ENCODE data around the gene CTIF. TPM values are rescaled to one million over a fixed set of nuclear protein-coding genes. Genes with fewer than 3 reads are reported as not detected.
"Not testable (repeated sequence)": the region's sequence is repeated elsewhere in the genome, so short reads cannot be mapped to it uniquely, and the experiment has no call there.

Gene CTIF
- total RNA-seq, 2 donors from 2014 or later, result 14.8 to 18.5 TPM

DNA sequence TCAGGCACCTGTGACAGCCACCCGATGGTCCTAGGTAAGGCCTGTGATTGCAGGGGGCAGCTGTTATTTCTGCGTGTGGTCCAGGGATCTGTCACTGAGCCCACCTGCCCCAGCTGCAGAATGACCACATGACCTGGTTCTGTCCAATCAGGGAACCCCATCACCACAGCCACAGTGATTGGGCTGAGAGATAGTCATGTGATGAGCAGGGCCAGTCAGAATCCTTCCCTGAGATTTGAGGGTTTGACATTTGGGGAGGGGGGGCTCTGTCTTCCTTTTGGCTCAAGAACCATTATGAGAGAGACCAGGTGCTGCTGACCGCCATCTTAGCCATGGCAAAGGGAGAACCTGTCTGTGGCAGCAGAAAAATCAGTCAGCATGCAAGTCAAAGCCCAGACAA, 264.7 kb downstream of the CTIF start:
- intact Hi-C loops (cut with DNase I, micrococcal nuclease), result no loop called here
- no peak for ATAC-seq

DNA sequence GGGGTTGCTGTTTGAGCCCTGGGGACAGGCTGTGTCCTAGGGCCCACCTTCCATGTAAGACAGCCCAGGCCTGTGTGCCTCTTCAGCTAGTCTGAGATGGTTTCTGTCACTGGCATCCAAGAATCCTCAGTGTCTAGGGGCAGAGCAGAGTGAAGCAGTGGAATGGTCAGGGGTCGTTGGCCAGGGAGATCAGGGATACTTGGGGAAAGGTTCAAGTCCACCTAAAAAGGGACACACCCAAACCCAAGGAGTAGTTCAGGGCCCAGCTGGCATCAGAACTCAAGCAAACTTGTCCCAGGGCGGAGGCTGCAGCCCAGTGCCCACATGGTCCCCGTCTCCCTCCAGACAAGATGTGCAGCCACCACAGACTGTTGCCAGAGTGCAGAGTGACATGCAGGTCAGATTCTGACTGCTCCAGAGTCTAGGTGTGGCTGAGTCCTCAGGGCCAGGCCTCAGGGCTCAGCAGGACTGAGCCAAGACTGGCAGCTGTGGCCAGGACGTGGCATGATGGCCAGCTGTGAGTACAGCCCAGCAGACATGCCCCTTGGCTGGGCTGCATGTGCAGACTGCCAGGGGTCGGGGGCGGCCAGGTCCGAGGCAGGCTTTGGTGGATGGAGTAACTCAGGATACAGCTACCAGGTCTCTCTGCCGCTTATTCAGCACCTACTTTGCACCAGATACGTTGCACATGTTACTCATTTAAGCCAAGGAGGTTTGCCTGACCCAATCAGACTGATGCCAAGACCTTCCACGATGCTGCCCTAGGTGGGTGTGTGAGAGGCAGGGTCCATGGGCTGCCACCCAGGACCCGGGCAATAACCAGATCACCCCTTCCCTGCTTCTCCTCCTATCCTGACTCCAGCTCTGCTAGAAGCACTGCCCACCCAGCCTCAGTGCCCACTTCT, 265.4 kb downstream of the CTIF start:
- ATAC-seq (no peak), DNase-seq (peak; percentile 3 to 13)
- intact Hi-C loops (cut with DNase I, micrococcal nuclease), result no loop called here

More for the DNA sequence above, 264.7 kb downstream of the CTIF start:
- peak; percentile 2 to 19 for DNase-seq

DNA sequence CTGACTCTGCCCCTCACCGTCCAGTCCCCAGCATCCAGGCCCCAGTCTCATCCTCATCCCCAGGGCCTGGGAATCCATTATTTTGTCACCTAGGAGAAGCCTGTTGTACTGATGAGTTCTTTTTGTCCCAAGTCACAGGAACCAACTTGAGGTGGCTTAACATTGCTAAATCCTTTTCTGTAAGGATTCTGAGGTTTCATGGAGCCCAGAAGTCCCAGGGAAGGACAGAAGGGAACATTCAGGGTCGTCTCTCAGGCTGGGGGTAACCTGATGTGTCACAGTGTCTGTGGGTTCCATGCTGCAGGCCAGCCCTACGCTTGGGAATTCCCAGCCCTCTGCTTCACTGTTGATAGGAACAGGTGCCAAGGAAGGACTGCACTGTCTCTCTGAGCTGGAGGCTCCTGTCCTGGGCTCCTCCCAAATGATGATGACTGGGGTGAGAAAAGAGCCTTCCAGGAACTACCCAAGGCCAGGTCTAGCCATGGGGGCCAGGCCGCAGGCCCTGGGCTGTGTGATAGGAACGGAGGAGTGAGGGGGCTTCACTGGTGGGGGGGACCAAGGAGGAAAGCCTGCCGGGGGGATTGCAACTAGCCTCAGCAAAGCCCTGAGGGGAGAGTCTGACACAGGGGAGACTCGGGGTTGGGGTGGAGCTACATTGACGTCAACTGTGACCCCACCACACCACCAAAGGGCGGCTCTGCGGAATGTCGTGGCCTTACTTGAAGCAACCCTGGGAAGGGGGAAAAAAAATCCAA, 266.2 kb downstream of the CTIF start:
- DNase-seq, result peak; percentile 2 to 21
- ATAC-seq, result no peak
- intact Hi-C loops (cut with DNase I, micrococcal nuclease), result no loop called here

DNA sequence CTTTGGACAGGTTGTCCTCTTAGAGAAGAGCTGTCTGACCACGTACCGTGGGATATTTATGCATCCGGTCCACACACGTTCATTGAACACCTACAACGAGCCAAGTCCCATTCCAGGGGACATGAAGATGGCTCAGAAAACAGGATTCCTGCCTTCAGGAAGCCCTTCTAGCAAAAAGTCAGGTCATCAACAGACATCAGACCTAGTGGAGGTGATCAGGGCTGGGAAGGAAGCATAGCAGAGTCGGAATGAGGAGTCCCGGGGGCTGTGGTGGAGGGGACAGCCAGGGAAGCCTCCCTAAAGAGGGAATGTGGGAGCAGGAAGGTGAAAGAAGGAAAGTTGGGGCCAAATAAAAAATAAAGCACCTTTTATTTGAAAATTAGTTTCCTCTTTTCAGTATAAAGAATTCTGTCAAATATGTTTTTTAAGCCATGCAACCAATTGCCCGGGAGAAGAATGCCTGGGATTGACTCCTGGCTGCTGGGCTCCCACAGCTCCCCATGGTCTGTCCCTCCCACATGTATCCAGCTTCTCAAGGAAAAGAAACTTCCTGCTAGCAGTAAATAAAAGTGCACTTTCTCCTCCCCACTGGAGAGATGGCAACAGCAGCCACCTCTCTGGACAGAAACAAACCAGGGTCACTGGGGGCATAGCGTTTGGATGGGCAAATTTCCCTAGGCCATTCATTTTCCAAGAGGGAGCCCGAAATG, 267.1 kb downstream of the CTIF start:
- intact Hi-C loops (cut with DNase I, micrococcal nuclease), result no loop called here
- DNase-seq, result peak; percentile 2 to 6
- ATAC-seq, result no peak

DNA sequence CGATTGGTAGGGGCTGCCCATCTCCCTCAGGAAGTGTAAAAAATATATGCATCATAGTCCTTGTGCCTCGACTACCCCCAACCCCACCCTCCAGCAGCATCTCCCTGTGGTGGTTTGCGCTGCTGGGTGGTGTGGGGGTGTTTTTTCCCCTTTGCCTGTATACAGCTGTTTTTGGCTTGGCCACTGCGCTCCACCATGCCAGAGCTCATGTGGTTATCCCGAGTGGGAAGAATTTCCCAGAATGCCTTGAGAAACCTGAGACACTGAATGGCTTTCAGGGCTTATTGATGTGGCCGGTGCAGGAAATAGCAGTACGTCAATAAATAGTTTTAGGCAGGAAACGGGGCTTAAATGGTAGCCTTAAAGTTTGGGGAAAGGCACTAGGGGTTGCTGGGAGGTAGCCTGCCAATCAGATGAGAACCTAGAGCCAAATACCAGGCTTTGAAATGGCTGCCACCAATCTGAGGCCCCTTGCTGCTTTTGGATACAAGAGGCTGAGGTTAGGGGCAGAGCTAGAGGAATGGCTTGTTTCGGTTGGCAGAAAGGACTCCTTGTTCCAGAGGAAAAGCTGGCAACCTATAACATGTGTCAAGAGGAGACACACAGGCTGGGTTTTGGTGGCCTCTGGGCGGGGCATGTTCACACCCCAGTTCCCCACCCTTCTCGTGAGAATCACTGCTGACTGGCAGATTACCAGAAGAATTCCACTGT, 267.9 kb downstream of the CTIF start:
- intact Hi-C loops (cut with DNase I, micrococcal nuclease), result no loop called here
- DNase-seq (peak; percentile 16 to 31), ATAC-seq (peak; percentile 49)

DNA sequence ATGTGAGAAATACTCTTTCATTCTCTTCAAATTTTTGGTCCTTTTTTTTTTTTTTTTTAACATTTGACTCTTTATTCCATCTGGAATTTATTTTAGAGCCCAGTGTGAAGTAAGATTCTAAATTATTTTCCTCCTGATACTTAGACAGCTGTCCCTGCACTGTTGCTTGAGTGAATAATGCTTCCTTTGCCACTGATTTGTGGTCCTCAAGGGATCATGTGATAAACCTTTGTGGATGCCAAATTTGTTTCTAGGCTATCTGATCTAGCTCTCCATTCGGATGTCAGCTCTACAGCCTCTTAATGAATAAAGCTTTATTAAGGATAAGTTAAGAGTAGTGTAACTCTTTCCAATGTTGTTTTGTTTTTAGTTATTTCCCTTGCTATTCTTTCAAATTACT, 269.6 kb downstream of the CTIF start:
- no peak for ATAC-seq
- intact Hi-C loops (cut with DNase I, micrococcal nuclease), result no loop called here
- DNase-seq, result no peak

DNA sequence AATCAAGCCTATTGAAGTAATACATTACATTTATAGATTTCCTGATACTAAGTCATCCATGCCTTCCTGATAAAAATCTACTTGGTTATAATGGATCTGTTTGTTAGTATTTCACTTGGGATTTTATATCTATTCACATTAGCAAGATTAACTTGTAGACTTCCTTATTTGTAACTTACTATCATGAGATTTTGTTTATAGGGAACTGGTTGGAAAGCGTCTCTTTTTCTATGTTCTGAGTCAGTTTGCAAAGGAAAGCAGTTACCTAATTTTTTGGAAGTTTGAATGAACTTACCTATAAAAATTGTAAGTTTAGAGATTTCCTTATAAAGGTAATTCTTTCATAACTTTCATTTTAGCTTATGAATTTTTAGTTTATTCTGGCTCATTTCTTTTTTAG, 270.5 kb downstream of the CTIF start:
- DNase-seq, result no peak

DNA sequence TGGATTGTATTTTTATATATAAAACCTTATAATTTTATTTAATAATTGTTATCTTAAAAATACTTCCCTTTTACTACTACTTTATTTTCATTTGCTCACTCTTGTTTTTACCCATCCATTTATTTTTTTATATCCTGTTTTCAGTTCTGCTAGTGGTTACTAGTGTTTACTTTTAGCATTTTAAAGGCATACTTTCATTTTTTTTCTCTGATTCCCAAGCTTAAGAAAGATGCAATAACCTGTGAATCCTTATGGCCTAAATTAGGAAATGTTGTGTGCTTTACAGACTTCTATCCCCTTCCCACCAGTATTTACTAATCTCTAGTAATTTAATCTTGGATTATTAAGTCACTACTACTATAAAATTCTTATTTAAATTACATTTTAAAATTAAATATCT, 272.0 kb downstream of the CTIF start:
- intact Hi-C loops (cut with DNase I, micrococcal nuclease), result no loop called here
- ATAC-seq (no peak), DNase-seq (no peak)

More for the DNA sequence above, 270.5 kb downstream of the CTIF start:
- intact Hi-C loops (cut with DNase I, micrococcal nuclease), result no loop called here
- ATAC-seq, result no peak

DNA sequence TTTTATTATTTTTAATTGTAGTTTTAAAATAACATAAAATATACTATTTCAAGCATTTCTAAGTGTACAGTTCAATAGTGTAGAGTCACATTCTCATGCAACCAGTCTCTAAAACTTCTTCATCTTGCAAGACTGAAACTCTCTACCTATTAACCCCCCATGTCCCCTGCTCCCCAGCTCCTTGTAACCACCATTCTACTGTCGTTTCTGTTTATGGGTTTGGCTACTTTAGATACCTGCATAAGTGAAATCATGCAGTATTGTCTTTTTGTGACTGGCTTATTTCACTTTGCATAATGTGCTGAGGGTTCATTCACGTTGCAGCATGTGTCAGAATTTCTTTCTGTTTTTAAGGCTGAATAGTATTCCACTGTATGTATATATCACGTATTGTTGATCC, 272.6 kb downstream of the CTIF start:
- intact Hi-C loops (cut with DNase I, micrococcal nuclease), result no loop called here
- DNase-seq (no peak), ATAC-seq (no peak)

DNA sequence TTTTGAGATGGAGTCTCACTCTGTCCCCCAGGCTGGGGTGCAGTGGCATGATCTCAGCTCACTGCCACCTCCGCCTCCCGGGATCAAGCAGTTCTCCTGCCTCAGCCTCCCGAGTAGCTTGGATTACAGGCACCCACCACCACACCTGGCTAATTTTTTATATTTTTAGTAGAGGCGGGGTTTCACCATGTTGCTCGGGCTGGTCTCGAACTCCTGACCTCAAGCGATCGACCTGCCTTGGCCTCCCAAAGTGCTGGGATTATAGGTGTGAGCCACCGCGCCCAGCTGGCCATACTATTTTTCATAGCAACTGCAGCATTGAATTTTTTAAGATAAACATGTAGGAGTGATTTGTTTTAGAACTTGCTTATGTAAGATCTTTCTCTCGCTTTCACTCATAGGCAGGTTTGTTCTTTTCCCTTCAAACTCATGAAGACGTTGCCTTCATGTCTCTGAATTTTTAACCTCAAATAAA, 273.2 kb downstream of the CTIF start:
- ATAC-seq; intact Hi-C loops (cut with DNase I, micrococcal nuclease): not testable (repeated sequence)
- DNase-seq, result peak; percentile 3 to 5

DNA sequence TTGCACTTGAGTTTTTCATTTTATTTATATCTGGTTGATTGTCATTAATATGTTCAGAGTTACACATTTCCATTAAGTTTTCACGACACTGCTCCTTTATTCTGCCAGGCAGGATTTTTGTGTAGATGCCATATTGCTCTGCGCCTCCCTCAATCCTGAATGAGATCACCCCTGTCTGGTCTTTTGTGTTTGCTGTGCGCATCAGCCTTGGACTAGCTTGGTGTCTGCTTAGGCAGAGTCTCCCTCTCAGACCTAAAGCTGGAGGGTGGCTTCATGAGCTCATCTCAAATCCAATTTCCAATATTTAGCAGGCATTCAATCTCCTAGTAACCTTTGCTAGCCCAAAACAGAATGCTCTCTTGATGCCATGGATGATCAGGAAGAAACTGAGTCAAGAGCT, 274.5 kb downstream of the CTIF start:
- DNase-seq, result peak in 1 of 2 donors; percentile 1
- no peak for ATAC-seq
- intact Hi-C loops (cut with DNase I, micrococcal nuclease), result no loop called here

DNA sequence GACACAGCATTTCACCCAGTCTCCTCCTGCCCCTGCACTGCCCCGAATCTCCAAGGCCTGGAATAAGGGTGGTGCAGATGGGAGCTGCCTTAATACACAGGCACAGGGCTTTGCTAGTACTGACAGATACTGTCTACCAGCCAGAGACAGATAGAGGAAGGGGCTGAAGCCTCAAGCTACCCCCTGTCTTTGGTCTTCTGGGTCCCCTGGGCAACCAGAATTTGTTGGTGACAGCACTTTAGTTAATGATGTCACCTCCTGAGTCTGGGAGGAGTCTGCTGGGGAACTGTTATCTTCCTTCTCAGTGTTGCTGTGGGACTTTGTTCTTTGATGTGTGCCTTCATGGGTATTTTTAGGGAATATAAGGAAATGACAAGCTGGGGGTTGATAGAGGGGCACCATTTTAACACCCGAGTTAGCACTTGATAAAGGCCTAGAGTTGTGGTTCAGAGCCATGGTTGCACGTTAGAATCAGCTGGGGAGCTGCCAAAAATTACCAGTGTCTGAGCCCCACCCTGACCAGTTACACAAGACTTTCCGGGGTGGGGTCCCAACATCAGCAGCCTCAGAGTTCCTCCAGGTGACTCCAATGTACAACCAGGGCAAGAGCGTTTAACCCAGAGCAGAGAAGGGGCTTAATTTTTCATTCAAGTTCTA, 275.1 kb downstream of the CTIF start:
- peak; percentile 78 for ATAC-seq

DNA sequence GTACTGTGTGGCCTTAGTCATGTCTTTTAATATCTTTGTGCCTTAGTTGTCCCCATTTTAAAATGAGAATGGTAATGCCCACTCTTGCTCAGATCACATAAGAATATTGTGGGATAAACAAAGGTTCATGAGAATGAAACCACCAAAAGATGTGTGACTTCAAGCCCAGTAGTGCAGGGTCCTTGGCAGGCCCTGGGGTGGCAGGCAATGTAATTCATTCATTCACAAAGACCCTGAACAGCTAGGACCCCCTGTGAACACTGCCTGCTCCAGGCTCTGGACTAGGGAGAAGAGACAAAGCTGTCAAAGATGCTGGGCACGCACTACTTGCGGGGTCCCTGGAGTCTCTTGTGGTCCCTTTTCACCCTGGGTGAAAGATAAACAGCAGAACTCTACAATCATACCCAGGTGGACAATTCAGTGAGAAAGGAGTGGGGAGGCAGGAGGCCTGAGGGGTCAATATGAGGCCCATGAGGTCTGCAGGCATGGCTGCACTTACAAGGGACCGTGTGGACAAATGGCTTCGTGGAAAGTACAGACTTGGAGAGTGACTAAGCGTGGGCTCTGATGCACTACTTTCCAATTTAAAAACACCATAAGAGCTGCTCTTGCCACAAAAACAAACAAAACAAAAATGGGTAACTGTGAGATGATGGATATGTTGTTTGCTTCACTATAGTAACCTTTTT, 275.8 kb downstream of the CTIF start:
- intact Hi-C loops (cut with DNase I, micrococcal nuclease), result no loop called here
- ATAC-seq, result no peak
- DNase-seq, result peak; percentile 3 to 18

More for the DNA sequence above, 275.1 kb downstream of the CTIF start:
- intact Hi-C loops (cut with DNase I, micrococcal nuclease), result no loop called here
- DNase-seq, result peak; percentile 49

DNA sequence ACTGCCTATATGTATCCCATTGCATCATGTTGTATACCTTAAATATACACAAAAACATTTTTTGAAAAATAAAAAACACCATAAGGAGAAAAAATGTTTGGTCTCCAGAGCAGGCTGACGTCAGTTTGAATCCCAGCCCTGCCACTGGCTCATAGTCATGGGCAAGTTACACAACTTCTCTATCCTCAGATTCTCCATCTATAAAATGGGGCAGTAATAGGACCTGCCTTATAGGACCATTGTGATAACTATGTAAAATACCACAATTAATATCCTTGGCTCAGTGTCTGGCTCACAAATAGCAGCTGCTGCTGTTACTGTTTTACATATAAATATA, 276.3 kb downstream of the CTIF start:
- peak in 1 of 2 donors; percentile 1 for DNase-seq
- ATAC-seq, result no peak

DNA sequence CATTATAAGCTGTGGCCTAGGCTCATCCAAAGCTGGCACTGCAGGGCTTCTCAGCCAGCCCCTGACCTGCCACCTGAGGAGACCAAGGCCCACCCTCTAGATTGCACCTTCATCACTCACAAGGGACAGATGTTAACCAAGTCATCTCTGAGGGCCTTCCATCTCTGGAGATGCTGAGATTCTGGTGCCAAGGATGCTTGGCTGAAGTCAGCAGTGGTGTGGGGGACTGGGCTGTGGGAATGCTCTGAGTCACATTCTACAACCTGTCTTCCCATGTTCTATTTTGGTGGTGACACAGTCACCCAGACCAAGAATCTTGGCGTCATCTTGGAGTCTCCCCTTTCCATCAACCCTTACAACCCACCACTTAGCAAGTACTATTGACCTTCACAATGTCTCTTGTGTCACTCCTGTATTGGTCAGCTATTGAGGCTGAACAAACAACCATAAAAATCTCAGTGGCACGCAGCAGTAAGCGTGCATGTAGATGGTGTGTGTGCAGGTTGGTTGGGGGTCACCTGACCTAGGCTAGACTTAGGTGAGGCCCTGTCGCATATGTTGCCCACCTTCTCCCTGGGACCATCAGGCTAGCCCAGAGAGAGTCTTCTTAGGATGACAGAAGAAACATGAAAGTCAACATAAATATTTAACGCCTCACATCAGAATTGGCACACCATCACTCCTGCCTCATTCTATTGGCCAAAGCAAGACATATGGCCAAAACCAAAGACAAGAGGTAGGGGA, 276.9 kb downstream of the CTIF start:
- DNase-seq (peak; percentile 1 to 9), ATAC-seq (no peak)
- intact Hi-C loops (cut with DNase I, micrococcal nuclease), result no loop called here

More for the DNA sequence above, 276.3 kb downstream of the CTIF start:
- intact Hi-C loops (cut with DNase I, micrococcal nuclease), result no loop called here

DNA sequence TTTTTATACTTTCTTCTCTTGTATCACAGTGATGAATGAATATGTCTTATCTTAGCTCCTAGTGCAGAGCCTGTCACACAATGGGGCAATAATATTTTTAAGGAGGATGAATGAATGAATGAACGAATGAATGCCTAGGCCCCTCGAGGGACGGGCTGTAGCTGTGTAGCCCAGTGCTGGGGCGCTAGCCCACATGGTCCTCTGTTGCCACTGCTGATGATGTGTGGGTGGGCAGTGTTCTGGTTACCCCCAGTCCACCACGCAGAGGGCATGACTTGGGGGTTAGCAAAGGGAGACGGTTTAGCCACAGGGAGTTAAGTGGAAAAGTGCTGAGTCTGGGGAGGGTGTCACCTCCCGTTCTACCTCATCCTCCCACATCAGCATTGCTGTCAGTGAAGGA, 277.7 kb downstream of the CTIF start:
- ATAC-seq (no peak), DNase-seq (peak; percentile 1 to 4)
- intact Hi-C loops (cut with DNase I, micrococcal nuclease), result no loop called here

DNA sequence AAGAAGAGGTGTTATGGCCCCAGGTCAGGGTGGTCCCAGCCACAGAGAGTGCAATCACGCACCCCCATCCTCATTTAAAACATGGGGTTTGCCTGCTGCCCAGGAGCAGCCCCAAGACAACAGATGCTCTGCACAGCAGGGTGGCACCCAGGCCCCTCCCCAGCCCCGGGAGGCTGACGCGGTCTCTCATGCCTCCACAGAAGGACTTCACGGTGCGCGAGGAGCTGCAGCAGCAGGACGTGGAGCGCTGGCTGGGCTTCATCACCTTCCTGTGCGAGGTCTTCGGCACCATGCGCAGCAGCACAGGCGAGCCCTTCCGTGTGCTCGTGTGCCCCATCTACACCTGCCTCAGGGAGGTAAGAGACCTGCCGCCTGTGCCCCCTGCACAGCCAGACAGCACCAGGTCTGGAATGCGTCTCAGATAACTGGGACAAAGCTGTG, 278.2 kb downstream of the CTIF start:
- DNase-seq, result peak; percentile 1 to 13
- ATAC-seq, result no peak
- intact Hi-C loops (cut with DNase I, micrococcal nuclease), result no loop called here
